Stomach (tissue), 4 donors: ENCODE measurements around the gene KCNAB2.

ENCODE experiments used
- POLR2A ChIP-seq, 4 donors: fragments of 450-650 bp; IDR thresholded peaks; one replicate each; pipeline ENCODE4 v1.6.1; 2016; ENCODE audit warnings: antibody characterized with exemption in 4 of 4, control low read depth in 2 of 4, mild to moderate bottlenecking in 1 of 4, moderate library complexity in 1 of 4
- POLR2AphosphoS5 ChIP-seq, 3 donors: sonication (generic); formaldehyde crosslinking; IDR thresholded peaks; one replicate each; pipeline ENCODE4 v1.6.1; 2016; ENCODE audit warnings: antibody characterized with exemption in 3 of 3
- TF ChIP-seq, protein P1 (sequence below), 7 experiments: fragments of 450-650 bp in 4 of 7; fragments of 200-600 bp in 3 of 7; sonication (generic) in 3 of 7; IDR thresholded peaks; one replicate each; pipeline ENCODE4 v1.5.1; 2016 to 2019; ENCODE audit warnings: antibody characterized with exemption in 7 of 7, control low read depth in 2 of 7, mild to moderate bottlenecking in 1 of 7

DNA sequence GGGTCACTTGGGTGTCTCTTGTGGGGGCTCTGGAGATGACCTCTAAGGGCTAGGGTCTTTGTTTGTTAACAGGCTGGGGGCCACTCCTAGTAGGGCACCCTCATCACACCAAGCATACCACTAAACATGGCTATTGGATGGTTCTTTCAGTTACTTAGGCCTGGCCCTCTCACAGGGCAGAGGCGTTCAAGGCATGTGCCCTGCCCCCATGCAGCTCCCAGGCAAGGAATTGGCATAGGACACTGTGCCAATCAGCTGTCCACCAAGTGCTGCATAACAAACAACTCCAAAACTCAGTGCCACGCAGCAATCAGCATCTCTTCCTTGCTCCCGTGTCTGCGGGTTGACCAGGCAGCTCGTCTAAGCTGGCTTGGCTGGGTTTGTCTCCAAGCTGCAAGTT is 2.1 kb upstream of the KCNAB2 start:
- TF ChIP-seq, protein P1, sequence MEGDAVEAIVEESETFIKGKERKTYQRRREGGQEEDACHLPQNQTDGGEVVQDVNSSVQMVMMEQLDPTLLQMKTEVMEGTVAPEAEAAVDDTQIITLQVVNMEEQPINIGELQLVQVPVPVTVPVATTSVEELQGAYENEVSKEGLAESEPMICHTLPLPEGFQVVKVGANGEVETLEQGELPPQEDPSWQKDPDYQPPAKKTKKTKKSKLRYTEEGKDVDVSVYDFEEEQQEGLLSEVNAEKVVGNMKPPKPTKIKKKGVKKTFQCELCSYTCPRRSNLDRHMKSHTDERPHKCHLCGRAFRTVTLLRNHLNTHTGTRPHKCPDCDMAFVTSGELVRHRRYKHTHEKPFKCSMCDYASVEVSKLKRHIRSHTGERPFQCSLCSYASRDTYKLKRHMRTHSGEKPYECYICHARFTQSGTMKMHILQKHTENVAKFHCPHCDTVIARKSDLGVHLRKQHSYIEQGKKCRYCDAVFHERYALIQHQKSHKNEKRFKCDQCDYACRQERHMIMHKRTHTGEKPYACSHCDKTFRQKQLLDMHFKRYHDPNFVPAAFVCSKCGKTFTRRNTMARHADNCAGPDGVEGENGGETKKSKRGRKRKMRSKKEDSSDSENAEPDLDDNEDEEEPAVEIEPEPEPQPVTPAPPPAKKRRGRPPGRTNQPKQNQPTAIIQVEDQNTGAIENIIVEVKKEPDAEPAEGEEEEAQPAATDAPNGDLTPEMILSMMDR (IDR thresholded peaks at IDR 0.05) = no peak
- no peak for TF ChIP-seq POLR2A (IDR thresholded peaks at IDR 0.05)
- no peak for TF ChIP-seq POLR2AphosphoS5 (IDR thresholded peaks at IDR 0.05)
